Measurements from ENCODE around the gene ZNF174.

Gene ZNF174

DNA sequence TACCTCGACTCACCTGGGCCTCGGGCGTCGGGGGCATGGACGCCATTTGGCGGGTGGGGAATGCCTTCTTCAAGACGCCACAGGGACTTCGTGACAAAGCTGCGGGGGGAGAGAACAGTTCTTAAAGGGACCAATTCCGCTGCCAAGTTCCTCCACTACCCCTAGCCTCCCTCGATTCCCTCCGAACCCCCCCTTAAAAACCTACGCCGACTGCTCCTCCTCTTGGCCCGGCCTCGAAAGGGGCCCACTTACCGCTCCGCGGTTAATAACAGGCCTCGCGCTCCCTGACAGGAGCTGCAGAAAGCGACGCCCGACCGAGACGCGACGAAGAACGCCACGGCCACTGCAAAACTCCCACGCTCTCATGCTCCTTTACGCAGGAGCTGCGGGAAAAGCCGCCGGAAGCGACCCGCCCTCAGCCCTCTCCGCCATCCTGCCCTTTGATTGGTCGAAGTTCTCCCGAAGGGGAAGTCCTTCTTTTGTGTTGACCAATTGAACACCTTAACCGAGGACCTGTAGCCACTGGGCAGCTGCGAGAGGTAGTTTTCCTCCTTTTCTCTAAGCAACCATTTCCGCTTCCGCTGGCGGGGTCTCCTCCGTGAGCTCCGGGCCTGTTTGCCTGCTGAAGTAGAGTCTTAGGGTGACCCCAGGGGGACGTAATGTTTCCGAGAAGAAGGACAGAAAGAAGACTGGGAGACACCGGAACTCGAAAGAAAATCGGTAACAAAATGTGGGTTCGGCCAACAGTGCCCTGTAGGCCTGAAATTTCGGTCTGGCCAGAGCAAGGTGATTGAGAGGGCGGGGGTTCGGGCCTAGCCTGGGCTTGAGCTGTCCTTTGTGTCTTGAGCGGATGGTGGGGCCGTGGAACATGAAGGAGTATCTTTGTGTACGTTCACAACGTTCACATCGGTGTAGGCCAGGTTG lies 42.4 kb downstream of the ZNF174 start, which contains the start of the genes NAA60 and ZNF597:
NAA60 (plus strand) TSS at position 573 of the 924 bp plus-strand sequence. CDS start 32,548 bp downstream, outside the sequence.
ZNF597 (minus strand) TSS at position 397 of the 924 bp plus-strand sequence; CDS start at position 46, 351 bp downstream.
- DNase-seq: peak; percentile 63 to 87 (median 73)

DNA sequence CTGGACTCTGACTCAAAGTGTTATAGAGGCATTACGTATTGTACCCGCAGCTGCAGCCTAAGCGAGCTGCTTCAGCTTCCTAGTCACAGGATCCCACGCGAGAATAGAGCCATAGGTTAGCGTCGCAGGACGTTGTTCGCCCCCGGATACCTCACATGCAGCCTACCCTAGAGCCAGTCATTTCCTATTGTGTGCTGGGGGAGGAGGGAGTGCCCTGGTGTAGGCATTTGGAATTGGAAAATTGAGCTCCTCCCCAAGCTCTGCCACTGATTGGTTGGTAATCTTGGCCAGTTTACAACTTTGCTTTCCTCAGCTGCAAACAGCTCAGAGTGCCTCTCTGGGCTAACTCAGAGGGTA lies 43.0 kb downstream of the ZNF174 start:
- peak in 3 of 5 donors; percentile 15 to 64 (median 26) for DNase-seq

DNA sequence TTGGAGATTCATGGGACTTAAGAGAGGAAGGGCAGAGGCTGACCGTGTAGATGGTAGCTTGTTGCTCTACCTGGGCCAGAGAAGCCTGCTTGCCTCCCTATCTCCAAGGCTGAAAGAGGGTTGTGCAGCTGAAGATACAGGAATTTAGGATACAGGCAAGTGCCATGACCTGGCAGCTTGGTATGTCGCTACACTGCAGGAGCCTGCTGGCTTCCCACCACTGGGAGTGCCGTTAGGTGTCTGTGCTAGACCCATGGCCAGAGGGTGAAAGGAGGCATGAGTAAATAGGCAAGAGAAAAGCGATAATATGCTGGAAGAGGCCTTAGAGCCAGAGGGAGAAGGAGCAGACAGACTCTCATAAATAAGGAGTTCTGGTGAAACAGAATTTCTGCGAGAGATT lies 53.1 kb downstream of the ZNF174 start:
- DNase-seq: no peak

DNA sequence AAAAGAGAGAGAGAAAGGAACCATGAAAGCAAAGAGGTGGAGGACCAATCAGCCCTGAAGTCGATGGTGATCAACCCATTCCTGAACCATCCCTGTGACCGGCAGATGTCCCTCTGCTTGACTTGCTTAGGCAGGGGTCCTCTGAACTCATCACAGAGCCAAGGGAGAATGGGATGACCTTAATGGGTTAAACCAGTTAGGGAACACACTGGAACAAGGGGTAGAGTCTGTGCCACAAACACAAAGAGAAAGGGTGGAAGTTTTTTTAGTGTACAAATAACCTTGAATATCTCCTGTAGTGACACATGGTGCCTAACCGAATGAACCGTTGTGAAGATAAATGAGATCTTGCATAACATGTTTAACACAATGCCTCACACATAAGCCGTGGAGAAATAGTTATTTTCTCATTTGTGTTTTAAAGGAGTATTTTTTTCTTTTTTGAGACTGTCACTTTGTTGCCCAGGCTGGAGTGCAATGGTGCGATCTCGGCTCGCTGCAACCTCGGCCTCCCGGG lies 53.7 kb downstream of the ZNF174 start:
- no peak for DNase-seq

DNA sequence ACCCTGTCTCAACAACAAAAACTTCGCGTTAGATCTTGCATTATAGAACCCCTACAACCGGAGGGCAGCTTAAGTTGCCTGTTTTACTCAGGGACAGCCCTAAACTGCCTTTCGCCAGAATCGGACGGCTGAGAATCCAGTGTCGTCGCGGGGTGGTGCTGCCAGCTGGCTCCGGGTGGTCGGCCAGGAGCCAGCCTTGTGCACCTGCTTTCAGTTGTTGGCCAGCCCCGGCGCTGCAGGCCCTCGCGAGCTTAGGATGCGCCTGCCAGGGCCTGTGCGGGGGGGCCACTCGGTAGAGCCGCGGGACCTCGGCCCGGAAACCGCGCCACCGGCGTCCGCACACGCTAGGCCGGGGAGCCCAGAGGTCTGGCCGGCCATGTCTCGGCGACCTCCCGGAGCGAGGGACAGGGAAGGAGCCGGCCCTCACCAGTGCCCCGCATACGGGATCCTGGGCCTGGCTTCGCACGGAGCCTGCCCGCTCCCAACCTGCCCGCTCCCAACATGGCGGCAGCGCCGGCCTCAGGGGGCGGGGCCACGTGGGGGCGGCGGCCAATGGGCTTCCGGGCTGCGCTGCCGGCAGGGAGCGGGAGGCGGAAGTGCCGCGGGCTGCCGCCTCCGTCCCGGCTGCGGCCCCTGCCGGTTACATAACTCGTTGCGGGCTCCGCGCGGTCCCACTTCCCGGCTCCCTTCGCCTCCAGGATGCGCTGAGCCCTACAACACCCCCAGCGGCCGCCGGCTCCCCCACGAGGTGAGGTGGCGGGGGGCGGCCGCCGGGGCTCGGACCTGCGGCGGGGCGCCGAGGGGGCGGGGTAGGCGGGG lies 56.6 kb downstream of the ZNF174 start:
- DNase-seq: peak; percentile 80 to 93 (median 87)

DNA sequence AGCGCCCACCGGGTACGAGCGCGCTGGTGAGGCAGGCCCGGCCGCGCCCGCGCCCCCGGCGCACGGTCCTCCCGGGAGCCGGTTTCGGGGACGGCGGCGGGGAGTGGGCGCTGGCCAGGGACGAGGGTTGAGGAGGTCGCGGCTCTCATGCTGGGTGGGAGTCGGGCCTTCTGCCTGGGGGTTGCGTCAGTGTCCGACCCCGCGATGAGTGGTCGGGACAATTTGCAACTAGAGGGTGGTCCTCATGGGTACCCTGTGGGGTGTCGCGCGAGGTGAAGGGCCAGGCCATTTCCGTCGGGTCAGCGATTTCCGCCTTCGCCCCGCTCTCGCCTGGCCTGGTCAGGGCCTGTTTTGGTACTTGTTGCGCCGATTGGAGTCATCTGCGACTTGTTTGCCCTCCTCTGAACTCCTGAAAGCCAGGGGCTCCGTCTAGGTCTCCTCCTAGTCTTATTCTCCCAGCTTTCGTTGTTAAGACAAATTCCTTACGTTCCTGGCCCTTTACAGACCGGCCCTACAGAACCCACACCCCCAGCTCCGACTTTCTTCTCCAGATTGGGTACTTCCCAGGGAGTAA lies 57.4 kb downstream of the ZNF174 start:
- DNase-seq: peak in 1 of 5 donors; percentile 9

DNA sequence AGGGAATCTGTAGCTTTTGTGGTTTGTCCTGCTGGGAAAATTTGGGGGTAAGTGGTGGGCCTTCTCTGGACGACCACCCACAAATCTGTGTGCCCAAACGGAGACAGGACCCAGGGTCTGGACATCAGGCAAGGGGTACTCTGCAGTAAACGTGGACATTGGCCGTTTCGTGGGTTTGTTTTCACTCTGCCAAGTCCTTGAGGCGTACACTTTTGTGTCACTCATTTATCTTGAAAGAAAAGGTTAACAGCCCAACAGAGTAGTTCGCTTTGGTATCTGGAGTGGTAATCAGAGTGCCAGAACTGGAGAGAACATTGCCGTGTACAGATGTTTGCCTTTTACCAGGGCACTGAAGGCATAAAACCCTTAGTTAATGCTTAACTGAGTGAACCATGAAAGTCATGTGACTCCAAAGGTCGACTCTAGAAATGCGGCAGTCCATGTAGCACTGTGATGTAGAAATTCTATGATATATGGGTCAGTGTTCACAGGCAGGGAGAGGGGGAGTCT lies 57.9 kb downstream of the ZNF174 start:
- peak in 1 of 5 donors; percentile 18 for DNase-seq

Data from T-helper 1 cell (primary cell).